ENCODE results near the gene ING1. TPM values are rescaled to one million over a fixed set of nuclear protein-coding genes. Genes with fewer than 3 reads are reported as not detected.

Gene ING1
- total RNA-seq, 1 donor from 2014 or later, result 6.6 TPM

DNA sequence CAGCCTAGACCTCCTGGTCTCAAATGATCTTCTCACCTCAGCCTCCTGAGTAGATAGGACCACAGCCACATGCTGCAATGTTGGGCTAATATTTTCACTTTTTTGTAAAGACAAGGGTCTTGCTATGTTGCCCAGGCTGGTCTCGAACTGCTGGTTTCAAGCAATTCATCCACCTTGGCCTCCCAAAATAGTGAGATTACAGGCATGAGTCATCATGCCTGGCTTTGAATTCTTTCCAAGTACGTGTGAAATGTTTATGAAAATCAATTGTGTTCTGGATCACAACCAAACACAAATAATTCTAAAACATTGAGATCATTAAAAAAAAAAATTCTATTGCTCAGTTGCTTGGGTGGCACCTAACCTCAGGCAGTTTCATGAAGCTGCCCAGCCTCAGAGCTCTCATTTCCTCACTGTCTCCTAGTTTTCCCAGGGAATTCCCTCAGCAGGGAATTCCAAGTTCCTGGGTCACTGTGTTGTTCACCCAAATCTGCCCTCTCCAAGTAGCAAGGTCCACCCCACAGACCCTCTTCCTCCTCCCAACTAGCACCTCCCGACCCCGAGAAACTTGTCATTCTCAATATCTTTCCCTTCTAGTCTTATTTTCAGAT lies 44.8 kb downstream of the ING1 start:
- DNase-seq (no peak), ATAC-seq (ENCODE audit: poor library complexity) (no peak)
- intact Hi-C loops (cut with DNase I), result no loop called here

DNA sequence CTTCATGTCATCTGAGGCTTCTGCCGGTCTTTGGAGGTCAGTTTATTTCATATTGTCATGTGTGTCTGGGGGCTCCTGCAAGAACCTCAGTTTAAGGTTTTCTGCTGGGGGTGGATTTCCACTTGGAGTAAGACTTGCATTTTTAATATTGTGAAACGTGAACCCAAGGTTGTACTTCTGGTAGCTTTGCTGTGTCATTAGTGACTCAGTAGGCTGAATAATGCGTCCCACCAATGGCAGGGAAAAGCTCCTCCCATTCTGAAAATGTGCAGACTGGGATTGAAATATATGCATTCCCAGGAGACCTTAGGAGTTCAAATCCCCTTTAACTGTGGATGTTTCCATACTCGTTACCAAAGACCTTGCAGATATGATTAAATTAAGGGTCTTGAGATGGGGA lies 46.2 kb downstream of the ING1 start:
- intact Hi-C loops (cut with DNase I), result no loop called here
- ATAC-seq (ENCODE audit: poor library complexity), result no peak
- DNase-seq, result no peak

DNA sequence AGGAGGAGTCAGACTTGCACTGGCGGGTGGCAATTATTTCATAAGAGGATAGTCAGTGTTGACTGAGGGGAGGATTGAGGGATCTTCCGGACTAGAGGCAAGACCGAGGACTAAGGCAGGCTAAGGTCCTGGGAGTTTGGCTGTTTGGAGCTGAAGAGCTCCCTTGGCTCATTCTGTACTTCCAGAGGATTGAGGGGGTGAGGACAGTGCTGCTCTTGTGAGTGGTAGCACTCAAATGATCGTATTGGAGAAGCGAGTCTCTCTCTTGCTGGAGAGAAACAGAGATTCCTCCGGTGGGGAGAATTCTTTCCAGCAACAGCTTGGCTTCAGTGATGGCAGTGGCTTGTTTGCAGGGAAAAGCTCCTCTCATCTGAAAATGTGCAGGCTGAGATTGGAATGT lies 47.1 kb downstream of the ING1 start:
- intact Hi-C loops (cut with DNase I), result no loop called here
- DNase-seq (no peak), ATAC-seq (ENCODE audit: poor library complexity) (no peak)

GRCh38 chr13:110766671-110767430 lies 53.4 kb downstream of the ING1 start:
- intact Hi-C loops (cut with DNase I), result no loop called here
- no peak for ATAC-seq (ENCODE audit: poor library complexity)
- DNase-seq, result no peak

- intact Hi-C loops (cut with DNase I), result no loop called here
- DNase-seq (no peak), ATAC-seq (ENCODE audit: poor library complexity) (no peak)
Observed at GRCh38 chr13:110767476-110767875, 54.0 kb downstream of the ING1 start.

DNA sequence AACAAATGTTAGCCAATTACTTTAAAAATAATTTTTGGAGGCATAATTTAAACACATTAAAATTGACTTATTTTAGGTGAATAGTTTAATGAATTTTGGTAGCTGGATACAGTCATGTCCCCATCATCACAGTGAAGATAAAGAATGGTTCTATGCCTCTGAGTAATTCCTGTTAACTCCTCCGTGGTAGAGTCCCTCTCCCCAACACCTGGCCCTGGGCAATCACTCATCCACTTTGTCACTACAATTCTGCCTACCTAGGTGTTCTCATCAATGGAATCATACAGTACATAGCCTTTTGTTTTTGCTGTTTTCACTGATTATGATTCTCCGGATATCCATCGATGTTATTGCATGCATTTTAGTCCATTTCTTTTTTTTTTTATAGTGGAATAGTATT lies 55.6 kb downstream of the ING1 start:
- DNase-seq (no peak), ATAC-seq (ENCODE audit: poor library complexity) (no peak)
- intact Hi-C loops (cut with DNase I), result no loop called here

- ATAC-seq (ENCODE audit: poor library complexity) (no peak), DNase-seq (no peak)
- intact Hi-C loops (cut with DNase I), result no loop called here
Observed at GRCh38 chr13:110770678-110771077, 57.2 kb downstream of the ING1 start.

GRCh38 chr13:110771194-110771593 lies 57.7 kb downstream of the ING1 start:
- no peak for ATAC-seq (ENCODE audit: poor library complexity)
- intact Hi-C loops (cut with DNase I), result no loop called here
- DNase-seq, result no peak

DNA sequence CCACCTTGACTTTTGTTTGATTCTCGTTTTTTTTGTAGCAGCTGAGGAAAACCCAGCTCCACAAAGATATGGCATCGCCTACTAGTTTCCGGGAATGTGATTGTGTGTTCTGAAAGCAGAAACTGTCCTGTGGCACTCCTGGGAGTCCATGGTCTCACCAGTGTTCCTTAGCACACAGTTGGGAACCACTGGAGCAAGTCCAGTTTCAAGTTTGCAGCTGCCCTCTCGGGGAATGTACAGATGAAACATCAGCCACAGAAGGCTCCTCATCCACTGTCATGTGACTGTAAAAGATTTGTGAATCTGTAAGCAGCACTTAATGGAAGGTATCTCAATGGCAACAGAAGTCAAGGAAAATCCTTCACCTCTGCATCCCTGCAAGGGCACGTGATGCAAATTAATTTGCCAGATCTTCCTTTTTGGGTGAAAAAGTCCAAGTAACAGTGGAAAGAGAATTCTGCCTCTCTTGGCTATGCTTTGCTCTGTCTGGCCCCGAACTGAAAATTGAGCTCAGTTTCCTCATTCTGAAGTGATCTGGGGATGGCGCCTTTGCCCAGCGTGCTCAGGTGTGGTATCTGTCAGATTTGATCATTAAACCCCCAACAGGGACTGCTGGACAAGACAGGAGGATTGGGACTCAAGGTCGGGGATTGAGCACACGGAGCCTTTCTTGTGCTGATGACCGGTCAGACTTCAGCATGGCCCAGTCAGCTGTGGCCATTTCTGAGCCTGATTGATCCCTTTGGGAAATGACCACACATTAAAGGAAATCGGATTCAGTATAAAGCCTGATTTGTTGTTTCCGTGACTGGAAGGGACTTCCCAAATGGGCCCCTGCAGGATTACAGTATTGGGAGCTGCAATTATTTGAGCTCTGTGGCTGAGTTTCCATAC lies 58.8 kb downstream of the ING1 start:
- DNase-seq (no peak), ATAC-seq (ENCODE audit: poor library complexity) (no peak)
- intact Hi-C loops (cut with DNase I), result no loop called here

Other genes starting within 250 kb of the ING1 start
- gene RAB20, start 152.0 kb upstream of the ING1 start, total RNA-seq, result 10.0 TPM
- 27.6 TPM for gene NAXD, start 98.2 kb upstream of the ING1 start, total RNA-seq
- gene CARS2, start 7.6 kb upstream of the ING1 start, total RNA-seq, result 55.3 TPM
- 45.3 TPM for gene ANKRD10, start 201.4 kb downstream of the ING1 start, total RNA-seq